ENCODE data around the gene SLCO2B1. TPM values are rescaled to one million over a fixed set of nuclear protein-coding genes. Genes with fewer than 3 reads are reported as not detected.

The SLCO2B1 gene
- total RNA-seq, 1 experiment from 2014 or later, result not detected

GRCh38 chr11:75140269-75141138 is 10.4 kb upstream of the SLCO2B1 start:
- Histone ChIP-seq H3K56ac (ENCODE audit: insufficient read length, low read depth, low read length) (no peak overlapping the region), H3K23me2 (ENCODE audit: insufficient read length, low read depth, low read length, poor library complexity, severe bottlenecking) (no peaks in the 10 kb centered on the region), H3K27ac (ENCODE audit: insufficient read length, low read depth, low read length) (no peak overlapping the region), H2BK15ac (ENCODE audit: low read depth, low read length) (no peak overlapping the region), H3K4me1 (ENCODE audit: insufficient read depth, low read length) (peaks cover 5% of the 10 kb centered on the region), H2BK12ac (ENCODE audit: insufficient read length, low read depth, low read length) (no peak overlapping the region), H3K9me3 (ENCODE audit: control insufficient read depth, low read depth, low read length) (no peaks in the 10 kb centered on the region), H2AFZ (ENCODE audit: low read length) (no peak overlapping the region), H3K4ac (ENCODE audit: low read depth, low read length) (no peak overlapping the region), H2BK20ac (ENCODE audit: low read depth, low read length, poor library complexity, severe bottlenecking) (no peak overlapping the region), H4K5ac (ENCODE audit: insufficient read length, low read depth, low read length) (no peak overlapping the region), H3K23ac (ENCODE audit: insufficient read length, low read depth, low read length) (no peak overlapping the region), H3K79me1 (ENCODE audit: insufficient read depth, low read depth, low read length, poor library complexity, severe bottlenecking) (no peaks in the 10 kb centered on the region), H3K9ac (ENCODE audit: extremely low read depth, insufficient read length, low read length) (no peak overlapping the region), H4K20me1 (ENCODE audit: control insufficient read depth, insufficient read depth, insufficient read length) (no peaks in the 10 kb centered on the region), H3K79me2 (ENCODE audit: insufficient read depth, low read length) (no peaks in the 10 kb centered on the region), H3T11ph (ENCODE audit: low read length) (no peak overlapping the region), H3K18ac (ENCODE audit: insufficient read length, low read depth, low read length) (no peak overlapping the region), H3K27me3 (ENCODE audit: insufficient read depth, low read length) (no peaks in the 10 kb centered on the region), H2AK5ac (ENCODE audit: insufficient read length, low read length) (no peak overlapping the region), H4K8ac (replicated peaks; ENCODE audit: insufficient read length, low read depth, low read length) (no peak overlapping the region), H3K14ac (ENCODE audit: insufficient read depth, low read length) (no peak overlapping the region), H2BK5ac (ENCODE audit: insufficient read length, low read length) (no peak overlapping the region), H2BK120ac (ENCODE audit: low read depth, low read length, poor library complexity, severe bottlenecking) (no peak overlapping the region), H3K4me2 (ENCODE audit: insufficient read depth, insufficient read length, low read length) (no peak overlapping the region), H4K91ac (ENCODE audit: insufficient read length, low read depth, low read length) (no peak overlapping the region)
- no CpG with 5 or more reads among the region's 22 CpGs for WGBS (ENCODE audit: extremely low coverage, insufficient read length, low lambda C conversion rate)
- H3K4me3 Mint-ChIP-seq, result no peak overlapping the region
- no peaks in the 10 kb centered on the region for H3K9me3 Mint-ChIP-seq
- H3K36me3 Mint-ChIP-seq (ENCODE audit: insufficient read depth in 1 of 3, low read depth in 3 of 3), result no peaks in the 10 kb centered on the region
- H3K27ac Mint-ChIP-seq, result no peak overlapping the region
- peak; percentile 85 for DNase-seq
- peaks cover 21% of the 10 kb centered on the region for H3K27me3 Mint-ChIP-seq (ENCODE audit: low read depth)
- peaks cover 3 to 8% of the 10 kb centered on the region in 2 experiments; a peak in 3 of 4 replicates for H3K4me1 Mint-ChIP-seq
- TF ChIP-seq CTCF (conservative IDR thresholded peaks at IDR 0.05), result peak; percentile 97

All from H9 (cell line).